ENCODE measurements around the gene THEM4.
A peak's percentile ranks its signal among the peaks of the same experiment; 100 is the strongest.

THEM4 gene

GRCh38 chr1:151838222-151839081 lies 70.9 kb downstream of the THEM4 start:
- Histone ChIP-seq H3K9ac (ENCODE audit: low read depth in 1 of 2, low read length in 2 of 2) (no peak overlapping the region), H3K4me3 (ENCODE audit: low read depth in 1 of 2, low read length in 2 of 2) (peak overlapping the region; percentile 63 to 79)

GRCh38 chr1:151837884-151838221 lies 71.5 kb downstream of the THEM4 start:
- Histone ChIP-seq H3K27me3 (ENCODE audit: control insufficient read depth in 1 of 2, insufficient read depth in 2 of 2, low read length in 2 of 2) (no peaks in the 10 kb centered on the region), H3K27ac (ENCODE audit: low read depth, low read length) (no peak overlapping the region), H3K4me3 (ENCODE audit: low read depth in 1 of 2, low read length in 2 of 2) (no peak overlapping the region), H3K9ac (ENCODE audit: low read depth in 1 of 2, low read length in 2 of 2) (no peak overlapping the region), H3K4me1 (ENCODE audit: control insufficient read depth in 1 of 2, insufficient read depth in 2 of 2, low read length in 2 of 2) (peaks cover 54 to 56% of the 10 kb centered on the region in 2 donors), H3K36me3 (ENCODE audit: control insufficient read depth in 1 of 2, insufficient read depth in 2 of 2, low read length in 2 of 2) (no peaks in the 10 kb centered on the region), H3K9me3 (ENCODE audit: control insufficient read depth in 1 of 2, low read length in 2 of 2) (no peaks in the 10 kb centered on the region)

More at GRCh38 chr1:151838222-151839081, 70.9 kb downstream of the THEM4 start:
- Histone ChIP-seq H3K27me3 (ENCODE audit: control insufficient read depth in 1 of 2, insufficient read depth in 2 of 2, low read length in 2 of 2) (no peaks in the 10 kb centered on the region), H3K4me1 (ENCODE audit: control insufficient read depth in 1 of 2, insufficient read depth in 2 of 2, low read length in 2 of 2) (peaks cover 49 to 52% of the 10 kb centered on the region in 2 donors), H3K9me3 (ENCODE audit: control insufficient read depth in 1 of 2, low read length in 2 of 2) (no peaks in the 10 kb centered on the region), H3K27ac (ENCODE audit: low read depth, low read length) (no peak overlapping the region), H3K36me3 (ENCODE audit: control insufficient read depth in 1 of 2, insufficient read depth in 2 of 2, low read length in 2 of 2) (no peaks in the 10 kb centered on the region)

- H3K9me3 ChIP-seq (ENCODE audit: control insufficient read depth in 1 of 2, low read length in 2 of 2): no peaks in the 10 kb centered on the region
- H3K4me3 ChIP-seq (ENCODE audit: low read depth in 1 of 2, low read length in 2 of 2): no peak overlapping the region
- peak overlapping the region; percentile 48 for H3K27ac ChIP-seq (ENCODE audit: low read depth, low read length)
- no peaks in the 10 kb centered on the region for H3K36me3 ChIP-seq (ENCODE audit: control insufficient read depth in 1 of 2, insufficient read depth in 2 of 2, low read length in 2 of 2)
- H3K4me1 ChIP-seq (ENCODE audit: control insufficient read depth in 1 of 2, insufficient read depth in 2 of 2, low read length in 2 of 2): peaks cover 59 to 63% of the 10 kb centered on the region in 2 donors
- H3K27me3 ChIP-seq (ENCODE audit: control insufficient read depth in 1 of 2, insufficient read depth in 2 of 2, low read length in 2 of 2): no peaks in the 10 kb centered on the region
- H3K9ac ChIP-seq (ENCODE audit: low read depth in 1 of 2, low read length in 2 of 2): peak overlapping the region in 1 of 2 donors; percentile 18
Measured at GRCh38 chr1:151837197-151837596, 72.1 kb downstream of the THEM4 start.

GRCh38 chr1:151835596-151835995 lies 73.7 kb downstream of the THEM4 start:
- Histone ChIP-seq H3K9me3 (ENCODE audit: control insufficient read depth in 1 of 2, low read length in 2 of 2) (no peaks in the 10 kb centered on the region), H3K4me1 (ENCODE audit: control insufficient read depth in 1 of 2, insufficient read depth in 2 of 2, low read length in 2 of 2) (peaks cover 62 to 77% of the 10 kb centered on the region in 2 donors), H3K27me3 (ENCODE audit: control insufficient read depth in 1 of 2, insufficient read depth in 2 of 2, low read length in 2 of 2) (no peaks in the 10 kb centered on the region), H3K9ac (ENCODE audit: low read depth in 1 of 2, low read length in 2 of 2) (no peak overlapping the region), H3K4me3 (ENCODE audit: low read depth in 1 of 2, low read length in 2 of 2) (no peak overlapping the region), H3K36me3 (ENCODE audit: control insufficient read depth in 1 of 2, insufficient read depth in 2 of 2, low read length in 2 of 2) (no peaks in the 10 kb centered on the region), H3K27ac (ENCODE audit: low read depth, low read length) (no peak overlapping the region)

GRCh38 chr1:151834239-151834638 lies 75.1 kb downstream of the THEM4 start:
- H3K9me3 ChIP-seq (ENCODE audit: control insufficient read depth in 1 of 2, low read length in 2 of 2): no peaks in the 10 kb centered on the region
- no peaks in the 10 kb centered on the region for H3K27me3 ChIP-seq (ENCODE audit: control insufficient read depth in 1 of 2, insufficient read depth in 2 of 2, low read length in 2 of 2)
- peak overlapping the region in 1 of 2 donors; percentile 0 for H3K9ac ChIP-seq (ENCODE audit: low read depth in 1 of 2, low read length in 2 of 2)
- H3K27ac ChIP-seq (ENCODE audit: low read depth, low read length): no peak overlapping the region
- no peaks in the 10 kb centered on the region for H3K36me3 ChIP-seq (ENCODE audit: control insufficient read depth in 1 of 2, insufficient read depth in 2 of 2, low read length in 2 of 2)
- peaks cover 61 to 81% of the 10 kb centered on the region in 2 donors for H3K4me1 ChIP-seq (ENCODE audit: control insufficient read depth in 1 of 2, insufficient read depth in 2 of 2, low read length in 2 of 2)
- H3K4me3 ChIP-seq (ENCODE audit: low read depth in 1 of 2, low read length in 2 of 2): no peak overlapping the region

- peak overlapping the region; percentile 50 to 53 for H3K4me3 ChIP-seq (ENCODE audit: low read depth in 1 of 2, low read length in 2 of 2)
- H3K9ac ChIP-seq (ENCODE audit: low read depth in 1 of 2, low read length in 2 of 2): peak overlapping the region in 1 of 2 donors; percentile 0
- H3K4me1 ChIP-seq (ENCODE audit: control insufficient read depth in 1 of 2, insufficient read depth in 2 of 2, low read length in 2 of 2): peaks cover 57 to 79% of the 10 kb centered on the region in 2 donors
- no peak overlapping the region for H3K27ac ChIP-seq (ENCODE audit: low read depth, low read length)
- H3K36me3 ChIP-seq (ENCODE audit: control insufficient read depth in 1 of 2, insufficient read depth in 2 of 2, low read length in 2 of 2): peaks cover 0 to under 1% of the 10 kb centered on the region in 2 donors
- H3K27me3 ChIP-seq (ENCODE audit: control insufficient read depth in 1 of 2, insufficient read depth in 2 of 2, low read length in 2 of 2): no peaks in the 10 kb centered on the region
- no peaks in the 10 kb centered on the region for H3K9me3 ChIP-seq (ENCODE audit: control insufficient read depth in 1 of 2, low read length in 2 of 2)
Measured at GRCh38 chr1:151833172-151833900, 76.0 kb downstream of the THEM4 start.

GRCh38 chr1:151832318-151832980 lies 76.9 kb downstream of the THEM4 start:
- H3K4me1 ChIP-seq (ENCODE audit: control insufficient read depth in 1 of 2, insufficient read depth in 2 of 2, low read length in 2 of 2): peaks cover 55 to 79% of the 10 kb centered on the region in 2 donors
- no peaks in the 10 kb centered on the region for H3K27me3 ChIP-seq (ENCODE audit: control insufficient read depth in 1 of 2, insufficient read depth in 2 of 2, low read length in 2 of 2)
- peak overlapping the region; percentile 82 to 87 for H3K9ac ChIP-seq (ENCODE audit: low read depth in 1 of 2, low read length in 2 of 2)
- peaks cover 0 to 5% of the 10 kb centered on the region in 2 donors for H3K36me3 ChIP-seq (ENCODE audit: control insufficient read depth in 1 of 2, insufficient read depth in 2 of 2, low read length in 2 of 2)
- peak overlapping the region; percentile 53 to 75 for H3K4me3 ChIP-seq (ENCODE audit: low read depth in 1 of 2, low read length in 2 of 2)
- no peak overlapping the region for H3K27ac ChIP-seq (ENCODE audit: low read depth, low read length)
- H3K9me3 ChIP-seq (ENCODE audit: control insufficient read depth in 1 of 2, low read length in 2 of 2): no peaks in the 10 kb centered on the region

- Histone ChIP-seq H3K4me3 (ENCODE audit: low read depth in 1 of 2, low read length in 2 of 2) (peak within 1 kb of the TSS; percentile 75 to 81), H3K9ac (ENCODE audit: low read depth in 1 of 2, low read length in 2 of 2) (peak within 1 kb of the TSS; percentile 82 to 87), H3K36me3 (ENCODE audit: control insufficient read depth in 1 of 2, insufficient read depth in 2 of 2, low read length in 2 of 2) (peaks cover 0 to 5% of the 10 kb centered on the region in 2 donors), H3K9me3 (ENCODE audit: control insufficient read depth in 1 of 2, low read length in 2 of 2) (no peaks in the 10 kb centered on the region), H3K27ac (ENCODE audit: low read depth, low read length) (peak within 1 kb of the TSS; percentile 74), H3K4me1 (ENCODE audit: control insufficient read depth in 1 of 2, insufficient read depth in 2 of 2, low read length in 2 of 2) (peaks cover 47 to 71% of the 10 kb centered on the region in 2 donors), H3K27me3 (ENCODE audit: control insufficient read depth in 1 of 2, insufficient read depth in 2 of 2, low read length in 2 of 2) (no peaks in the 10 kb centered on the region)
Measured at GRCh38 chr1:151831605-151832004, 77.7 kb downstream of the THEM4 start, which contains the start of gene RORC. Gene RORC, minus strand, starts transcription at chr1:151831802. Its CDS starts 38 bp downstream, at chr1:151831764.

- Histone ChIP-seq H3K9ac (ENCODE audit: low read depth in 1 of 2, low read length in 2 of 2) (peak overlapping the region; percentile 82 to 87), H3K27ac (ENCODE audit: low read depth, low read length) (peak overlapping the region; percentile 74), H3K27me3 (ENCODE audit: control insufficient read depth in 1 of 2, insufficient read depth in 2 of 2, low read length in 2 of 2) (no peaks in the 10 kb centered on the region), H3K36me3 (ENCODE audit: control insufficient read depth in 1 of 2, insufficient read depth in 2 of 2, low read length in 2 of 2) (peaks cover 0 to 5% of the 10 kb centered on the region in 2 donors), H3K9me3 (ENCODE audit: control insufficient read depth in 1 of 2, low read length in 2 of 2) (no peaks in the 10 kb centered on the region), H3K4me1 (ENCODE audit: control insufficient read depth in 1 of 2, insufficient read depth in 2 of 2, low read length in 2 of 2) (peaks cover 45 to 68% of the 10 kb centered on the region in 2 donors), H3K4me3 (ENCODE audit: low read depth in 1 of 2, low read length in 2 of 2) (peak overlapping the region; percentile 75 to 81)
Measured at GRCh38 chr1:151831256-151831591, 78.1 kb downstream of the THEM4 start.
